HepG2 (cell line): Measurements from ENCODE around the gene NFXL1. TPM values are rescaled to one million over a fixed set of nuclear protein-coding genes. Genes with fewer than 3 reads are reported as not detected.

Experiments used
- ATAC-seq: fragments of 200-7000 bp; cut with Tn5 transposase; 3 replicates; pipeline ENCODE4 v1.9.1; 2020; ENCODE audit warnings: mild to moderate bottlenecking, moderate library complexity
- BruUV-seq: library from RNA; stranded (reverse); fragments of 400-500 nt; replicated peaks from 2 replicates; lab custom pipeline; 2021; lab: Mats Ljungman, UMichigan
- CTCF ChIA-PET: fragments of 300-600 bp; formaldehyde crosslinking; extraction: SDS; loops from one replicate; lab custom pipeline; 2021; ENCODE audit warnings: low total read pairs, inconsistent platforms, low intra/inter-chr PET ratio; lab: Yijun Ruan, JAX
- POLR2A ChIA-PET: fragments of 350-600 bp; sonication (Branson Sonifier 250); formaldehyde crosslinking; loops from one replicate; lab custom pipeline; 2020; ENCODE audit warnings: antibody characterized with exemption, inconsistent platforms; lab: Yijun Ruan, JAX
- DNase-seq: peaks from one replicate; pipeline ENCODE4 v3.0.0-alpha.2; 2015; ENCODE audit warnings: low spot score
- FAIRE-seq: peaks from 3 replicates; lab custom pipeline; 2011; peaks lifted over from hg19 to GRCh38; lab: Jason Lieb, UNC
- H2AFZ ChIP-seq: one replicate; pipeline ENCODE4 v1.6.1; 2011; ENCODE audit warnings: low read length, inconsistent platforms
- H3K27ac ChIP-seq: fragments of 300-600 bp; 3 replicates; pipeline ENCODE4 v1.8.0; 2011; ENCODE audit warnings: mixed run types, mild to moderate bottlenecking, mixed read lengths, low read length, inconsistent platforms; ENCODE audit not compliant: insufficient read depth; ENCODE audit errors: extremely low read length
- H3K27me3 ChIP-seq, 2 experiments: fragments of 200-600 bp in 1 of 2; 2 replicates in 1 of 2; 3 replicates in 1 of 2; pipeline versions ENCODE4 v1.6.0 to v1.8.0; 2011; ENCODE audit warnings: low read length in 2 of 2, mild to moderate bottlenecking in 2 of 2, moderate library complexity in 2 of 2, inconsistent platforms in 1 of 2; ENCODE audit not compliant: insufficient read depth in 2 of 2, control insufficient read depth in 1 of 2
- H3K36me3 ChIP-seq, 2 experiments: fragments of 200-600 bp in 1 of 2; replicated peaks in 1 of 2; 2 replicates in 1 of 2; 3 replicates in 1 of 2; pipeline versions ENCODE4 v1.5.1 to v1.8.0; 2011; ENCODE audit warnings: low read length in 2 of 2, inconsistent platforms in 1 of 2; ENCODE audit not compliant: insufficient read depth in 2 of 2, control insufficient read depth in 1 of 2
- H3K4me1 ChIP-seq: 2 replicates; pipeline ENCODE4 v1.5.1; 2012; ENCODE audit warnings: low read length, inconsistent platforms; ENCODE audit not compliant: insufficient read depth
- H3K4me2 ChIP-seq: 2 replicates; pipeline ENCODE4 v1.6.0; 2011; ENCODE audit warnings: low read depth, low read length, inconsistent platforms
- H3K4me3 ChIP-seq, 3 experiments: fragments of 200-600 bp in 1 of 3; sonication (generic), shearing (Covaris generic) in 1 of 3; replicated peaks in 1 of 3; 2 replicates each; pipeline ENCODE4 v1.5.1; 2011 to 2016; ENCODE audit warnings: low read length in 3 of 3, inconsistent platforms in 2 of 3, low read depth in 2 of 3, mild to moderate bottlenecking in 2 of 3, control low read depth in 1 of 3, mixed read lengths in 1 of 3; ENCODE audit not compliant: insufficient read depth in 1 of 3
- H3K79me2 ChIP-seq: one replicate; pipeline ENCODE4 v1.6.1; 2011; ENCODE audit warnings: low read length, inconsistent platforms; ENCODE audit not compliant: insufficient read depth
- H3K9ac ChIP-seq: 2 replicates; pipeline ENCODE4 v1.6.0; 2011; ENCODE audit warnings: mild to moderate bottlenecking, low read depth, low read length, inconsistent platforms; ENCODE audit not compliant: insufficient read depth
- H3K9me3 ChIP-seq: 2 replicates; pipeline ENCODE4 v1.5.1; 2012; ENCODE audit warnings: mild to moderate bottlenecking, low read length
- H4K20me1 ChIP-seq: 2 replicates; pipeline ENCODE4 v1.6.0; 2011; ENCODE audit warnings: inconsistent platforms, mild to moderate bottlenecking, low read length, moderate library complexity; ENCODE audit not compliant: insufficient read depth
- KLF9 ChIP-seq: IDR thresholded peaks from 2 replicates; pipeline ENCODE4 v1.6.1; 2016; ENCODE audit warnings: low read depth
- WGBS: methylation state at CpG from one replicate; pipeline ENCODE4 v1.1.6; 2017; ENCODE audit warnings: low lambda C conversion rate; 5-methylcytosine and 5-hydroxymethylcytosine counted together
- in situ Hi-C: cut with HindIII; loops from 2 replicates; pipeline ENCODE4 v1.10.0; 2017; ENCODE audit warnings: low pct_unique_long_range_greater_than_20kb; ENCODE audit not compliant: extremely low pct_ligation_motif_present
- intact Hi-C: fragments of 100-400 bp; cut with micrococcal nuclease; formaldehyde crosslinking; loops from one replicate; pipeline ENCODE4 v1.10.0; 2022; ENCODE audit not compliant: unreplicated experiment
- polyA plus RNA-seq, 8 experiments: library from polyadenylated mRNA; depleted of rRNA in 3 of 8; stranded (reverse) in 7 of 8; unstranded in 1 of 8; fragments of >200 nt; fragmentation: Illumina TruSeq in 4 of 8; extraction: Trizol in 4 of 8; gene quantifications; 2 replicates each; pipeline versions ENCODE4 v1.2.1 to v1.2.3, GENCODE V29; 2011 to 2016; ENCODE audit warnings: low read depth in 4 of 8, missing spikeins in 1 of 8, mixed read lengths in 1 of 8; ENCODE audit not compliant: insufficient read depth in 1 of 8
- total RNA-seq, 5 experiments: library from RNA; depleted of rRNA; stranded (reverse); fragments of >200 nt; fragmentation: Illumina TruSeq; extraction: Trizol; gene quantifications; 2 replicates each; pipeline ENCODE4 v1.2.3, GENCODE V29; 2016; ENCODE audit warnings: low read depth in 1 of 5
- TF ChIP-seq, protein P1 (sequence below): sonication (generic); formaldehyde crosslinking; IDR thresholded peaks from 2 replicates; pipeline ENCODE4 v1.5.0; 2020; ENCODE audit warnings: mild to moderate bottlenecking, missing genetic modification reagents, borderline replicate concordance

NFXL1 gene
- total and polyA plus RNA-seq, 2 of the 13 experiments (the other 11 are each of a cell fraction or from before 2014, with no cell fraction given): 12.0 to 18.6 TPM

GRCh38 chr4:47899639-47900038 lies 14.7 kb downstream of the NFXL1 start:
- ChIA-PET CTCF (no interaction called here), POLR2A (no interaction called here)

More at GRCh38 chr4:47899639-47900038, 14.7 kb downstream of the NFXL1 start:
- ATAC-seq (no peak), FAIRE-seq (no peak), DNase-seq (no peak)
- H3K4me3 ChIP-seq: no peak overlapping the region
- H2AFZ ChIP-seq: no peak overlapping the region
- no peak overlapping the region for H3K9ac ChIP-seq
- TF ChIP-seq KLF9 (CRISPR knock-in tag): no peak
- TF ChIP-seq, protein P1, sequence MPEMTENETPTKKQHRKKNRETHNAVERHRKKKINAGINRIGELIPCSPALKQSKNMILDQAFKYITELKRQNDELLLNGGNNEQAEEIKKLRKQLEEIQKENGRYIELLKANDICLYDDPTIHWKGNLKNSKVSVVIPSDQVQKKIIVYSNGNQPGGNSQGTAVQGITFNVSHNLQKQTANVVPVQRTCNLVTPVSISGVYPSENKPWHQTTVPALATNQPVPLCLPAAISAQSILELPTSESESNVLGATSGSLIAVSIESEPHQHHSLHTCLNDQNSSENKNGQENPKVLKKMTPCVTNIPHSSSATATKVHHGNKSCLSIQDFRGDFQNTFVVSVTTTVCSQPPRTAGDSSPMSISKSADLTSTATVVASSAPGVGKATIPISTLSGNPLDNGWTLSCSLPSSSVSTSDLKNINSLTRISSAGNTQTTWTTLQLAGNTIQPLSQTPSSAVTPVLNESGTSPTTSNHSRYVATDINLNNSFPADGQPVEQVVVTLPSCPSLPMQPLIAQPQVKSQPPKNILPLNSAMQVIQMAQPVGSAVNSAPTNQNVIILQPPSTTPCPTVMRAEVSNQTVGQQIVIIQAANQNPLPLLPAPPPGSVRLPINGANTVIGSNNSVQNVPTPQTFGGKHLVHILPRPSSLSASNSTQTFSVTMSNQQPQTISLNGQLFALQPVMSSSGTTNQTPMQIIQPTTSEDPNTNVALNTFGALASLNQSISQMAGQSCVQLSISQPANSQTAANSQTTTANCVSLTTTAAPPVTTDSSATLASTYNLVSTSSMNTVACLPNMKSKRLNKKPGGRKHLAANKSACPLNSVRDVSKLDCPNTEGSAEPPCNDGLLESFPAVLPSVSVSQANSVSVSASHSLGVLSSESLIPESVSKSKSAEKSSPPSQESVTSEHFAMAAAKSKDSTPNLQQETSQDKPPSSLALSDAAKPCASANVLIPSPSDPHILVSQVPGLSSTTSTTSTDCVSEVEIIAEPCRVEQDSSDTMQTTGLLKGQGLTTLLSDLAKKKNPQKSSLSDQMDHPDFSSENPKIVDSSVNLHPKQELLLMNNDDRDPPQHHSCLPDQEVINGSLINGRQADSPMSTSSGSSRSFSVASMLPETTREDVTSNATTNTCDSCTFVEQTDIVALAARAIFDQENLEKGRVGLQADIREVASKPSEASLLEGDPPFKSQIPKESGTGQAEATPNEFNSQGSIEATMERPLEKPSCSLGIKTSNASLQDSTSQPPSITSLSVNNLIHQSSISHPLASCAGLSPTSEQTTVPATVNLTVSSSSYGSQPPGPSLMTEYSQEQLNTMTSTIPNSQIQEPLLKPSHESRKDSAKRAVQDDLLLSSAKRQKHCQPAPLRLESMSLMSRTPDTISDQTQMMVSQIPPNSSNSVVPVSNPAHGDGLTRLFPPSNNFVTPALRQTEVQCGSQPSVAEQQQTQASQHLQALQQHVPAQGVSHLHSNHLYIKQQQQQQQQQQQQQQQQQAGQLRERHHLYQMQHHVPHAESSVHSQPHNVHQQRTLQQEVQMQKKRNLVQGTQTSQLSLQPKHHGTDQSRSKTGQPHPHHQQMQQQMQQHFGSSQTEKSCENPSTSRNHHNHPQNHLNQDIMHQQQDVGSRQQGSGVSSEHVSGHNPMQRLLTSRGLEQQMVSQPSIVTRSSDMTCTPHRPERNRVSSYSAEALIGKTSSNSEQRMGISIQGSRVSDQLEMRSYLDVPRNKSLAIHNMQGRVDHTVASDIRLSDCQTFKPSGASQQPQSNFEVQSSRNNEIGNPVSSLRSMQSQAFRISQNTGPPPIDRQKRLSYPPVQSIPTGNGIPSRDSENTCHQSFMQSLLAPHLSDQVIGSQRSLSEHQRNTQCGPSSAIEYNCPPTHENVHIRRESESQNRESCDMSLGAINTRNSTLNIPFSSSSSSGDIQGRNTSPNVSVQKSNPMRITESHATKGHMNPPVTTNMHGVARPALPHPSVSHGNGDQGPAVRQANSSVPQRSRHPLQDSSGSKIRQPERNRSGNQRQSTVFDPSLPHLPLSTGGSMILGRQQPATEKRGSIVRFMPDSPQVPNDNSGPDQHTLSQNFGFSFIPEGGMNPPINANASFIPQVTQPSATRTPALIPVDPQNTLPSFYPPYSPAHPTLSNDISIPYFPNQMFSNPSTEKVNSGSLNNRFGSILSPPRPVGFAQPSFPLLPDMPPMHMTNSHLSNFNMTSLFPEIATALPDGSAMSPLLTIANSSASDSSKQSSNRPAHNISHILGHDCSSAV (CRISPR knock-in tag): no peak
- no peaks in the 10 kb centered on the region for H4K20me1 ChIP-seq
- H3K27me3 ChIP-seq: no peaks in the 10 kb centered on the region
- H3K27ac ChIP-seq: no peak overlapping the region
- no peaks in the 10 kb centered on the region for H3K4me1 ChIP-seq
- intact Hi-C loops: loop anchor here (5.0 kb wide), 1 partner anchor 42 kb away; no protein-coding TSS in a partner anchor
- BruUV-seq: no TSS peak
- peaks cover 5% of the 10 kb centered on the region for H3K79me2 ChIP-seq
- 95% methylated on average over 1 of the region's 1 CpG for WGBS
- H3K4me2 ChIP-seq: no peak overlapping the region
- in situ Hi-C loops: no loop called here
- H3K9me3 ChIP-seq: no peaks in the 10 kb centered on the region
- peaks cover 15 to 82% of the 10 kb centered on the region in 2 experiments for H3K36me3 ChIP-seq
